Osteocyte (in vitro differentiated cells): ENCODE data around the gene GPR132. TPM values are rescaled to one million over a fixed set of nuclear protein-coding genes. Genes with fewer than 3 reads are reported as not detected.

Source experiments
- DNase-seq: peaks from one replicate; pipeline ENCODE4 v3.0.0; 2021; ENCODE audit warnings: mixed read lengths; ENCODE audit not compliant: unreplicated experiment; ENCODE audit errors: extremely low spot score
- H3K27ac Mint-ChIP-seq: one replicate; pipeline ENCODE4 v1.8.0; 2021; ENCODE audit warnings: mild to moderate bottlenecking, mixed read lengths; ENCODE audit not compliant: unreplicated experiment
- H3K27me3 Mint-ChIP-seq: one replicate; pipeline ENCODE4 v1.8.0; 2021; ENCODE audit warnings: mixed read lengths; ENCODE audit not compliant: unreplicated experiment
- H3K36me3 Mint-ChIP-seq: one replicate; pipeline ENCODE4 v1.8.0; 2021; ENCODE audit warnings: mixed read lengths; ENCODE audit not compliant: unreplicated experiment
- H3K4me1 Mint-ChIP-seq: one replicate; pipeline ENCODE4 v1.8.0; 2021; ENCODE audit warnings: mixed read lengths; ENCODE audit not compliant: unreplicated experiment
- H3K4me3 Mint-ChIP-seq: one replicate; pipeline ENCODE4 v1.8.0; 2021; ENCODE audit warnings: mild to moderate bottlenecking, moderate library complexity, mixed read lengths; ENCODE audit not compliant: unreplicated experiment
- H3K9me3 Mint-ChIP-seq: one replicate; pipeline ENCODE4 v1.8.0; 2021; ENCODE audit warnings: mixed read lengths; ENCODE audit not compliant: unreplicated experiment
- total RNA-seq: library from RNA; stranded (reverse); gene quantifications from 2 replicates; pipeline ENCODE4 v1.2.1, GENCODE V29; 2021
- TF ChIP-seq, protein P1 (sequence below): fragments of 200-600 bp; sonication (generic); IDR thresholded peaks from 2 replicates; pipeline ENCODE4 v1.5.0; 2021; ENCODE audit warnings: antibody characterized with exemption, mild to moderate bottlenecking, moderate library complexity

The GPR132 gene
- total RNA-seq, 1 donor from 2014 or later = 0.24 TPM

DNA sequence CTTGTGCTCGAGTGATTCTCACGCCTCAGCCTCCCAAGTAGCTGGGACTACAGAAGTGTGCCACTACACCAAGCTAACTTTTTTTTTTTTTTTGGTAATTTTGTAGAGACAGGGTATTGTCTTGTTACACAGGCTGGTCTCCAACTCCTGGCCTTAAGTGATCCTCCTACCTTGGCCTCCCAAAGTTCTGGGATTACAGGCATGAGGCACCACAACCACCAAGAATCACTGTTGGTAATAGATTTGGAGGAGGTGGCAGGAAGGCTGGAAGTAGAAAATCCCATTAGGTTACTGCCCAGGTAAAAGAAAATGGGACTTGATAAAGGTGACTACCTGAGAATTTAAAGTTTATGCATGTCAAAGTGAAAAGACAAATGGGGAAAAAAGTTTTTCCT is 43.0 kb downstream of the GPR132 start:
- H3K27ac Mint-ChIP-seq = peak overlapping the region; percentile 94
- H3K4me3 Mint-ChIP-seq = peak overlapping the region; percentile 82
- DNase-seq = no peak
- peaks cover 63% of the 10 kb centered on the region for H3K4me1 Mint-ChIP-seq
- H3K27me3 Mint-ChIP-seq = no peaks in the 10 kb centered on the region
- no peaks in the 10 kb centered on the region for H3K9me3 Mint-ChIP-seq
- H3K36me3 Mint-ChIP-seq = no peaks in the 10 kb centered on the region
- TF ChIP-seq, protein P1, sequence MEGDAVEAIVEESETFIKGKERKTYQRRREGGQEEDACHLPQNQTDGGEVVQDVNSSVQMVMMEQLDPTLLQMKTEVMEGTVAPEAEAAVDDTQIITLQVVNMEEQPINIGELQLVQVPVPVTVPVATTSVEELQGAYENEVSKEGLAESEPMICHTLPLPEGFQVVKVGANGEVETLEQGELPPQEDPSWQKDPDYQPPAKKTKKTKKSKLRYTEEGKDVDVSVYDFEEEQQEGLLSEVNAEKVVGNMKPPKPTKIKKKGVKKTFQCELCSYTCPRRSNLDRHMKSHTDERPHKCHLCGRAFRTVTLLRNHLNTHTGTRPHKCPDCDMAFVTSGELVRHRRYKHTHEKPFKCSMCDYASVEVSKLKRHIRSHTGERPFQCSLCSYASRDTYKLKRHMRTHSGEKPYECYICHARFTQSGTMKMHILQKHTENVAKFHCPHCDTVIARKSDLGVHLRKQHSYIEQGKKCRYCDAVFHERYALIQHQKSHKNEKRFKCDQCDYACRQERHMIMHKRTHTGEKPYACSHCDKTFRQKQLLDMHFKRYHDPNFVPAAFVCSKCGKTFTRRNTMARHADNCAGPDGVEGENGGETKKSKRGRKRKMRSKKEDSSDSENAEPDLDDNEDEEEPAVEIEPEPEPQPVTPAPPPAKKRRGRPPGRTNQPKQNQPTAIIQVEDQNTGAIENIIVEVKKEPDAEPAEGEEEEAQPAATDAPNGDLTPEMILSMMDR = no peak

DNA sequence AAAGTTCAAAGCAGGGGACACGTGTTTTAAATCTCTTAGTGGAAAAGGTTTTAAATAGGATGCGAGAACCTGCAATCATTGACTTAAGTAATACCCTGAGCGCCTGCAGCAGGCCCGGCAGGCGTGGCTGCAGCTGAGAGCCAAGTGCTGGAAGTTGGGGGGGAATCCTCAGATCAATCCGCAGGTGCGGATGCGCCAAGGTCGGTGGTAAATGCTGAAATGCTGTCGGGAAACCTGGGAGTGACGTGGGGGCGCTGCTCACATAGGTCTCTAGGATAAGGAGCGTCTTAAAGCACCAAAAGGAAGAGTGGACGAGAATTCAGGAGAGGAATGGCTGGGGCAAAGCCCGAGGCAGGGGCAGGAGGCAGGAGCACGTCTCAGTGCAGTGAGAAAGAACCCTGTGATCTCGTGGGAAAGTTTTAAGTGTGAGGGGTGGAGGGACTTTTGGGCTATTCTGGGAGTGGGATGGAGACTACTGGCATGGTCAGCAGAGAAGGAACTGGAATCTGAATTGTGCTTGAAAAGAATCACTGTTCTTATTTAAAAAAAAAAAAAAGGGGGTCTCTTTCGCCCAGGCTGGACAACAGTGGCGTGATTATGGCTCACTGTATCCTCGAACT is 43.5 kb downstream of the GPR132 start:
- DNase-seq = no peak
- no peaks in the 10 kb centered on the region for H3K27me3 Mint-ChIP-seq
- H3K4me1 Mint-ChIP-seq = peaks cover 65% of the 10 kb centered on the region
- TF ChIP-seq, protein P1 = no peak
- H3K9me3 Mint-ChIP-seq = no peaks in the 10 kb centered on the region
- peak overlapping the region; percentile 94 for H3K27ac Mint-ChIP-seq
- peak overlapping the region; percentile 82 for H3K4me3 Mint-ChIP-seq
- peaks cover 1% of the 10 kb centered on the region for H3K36me3 Mint-ChIP-seq

DNA sequence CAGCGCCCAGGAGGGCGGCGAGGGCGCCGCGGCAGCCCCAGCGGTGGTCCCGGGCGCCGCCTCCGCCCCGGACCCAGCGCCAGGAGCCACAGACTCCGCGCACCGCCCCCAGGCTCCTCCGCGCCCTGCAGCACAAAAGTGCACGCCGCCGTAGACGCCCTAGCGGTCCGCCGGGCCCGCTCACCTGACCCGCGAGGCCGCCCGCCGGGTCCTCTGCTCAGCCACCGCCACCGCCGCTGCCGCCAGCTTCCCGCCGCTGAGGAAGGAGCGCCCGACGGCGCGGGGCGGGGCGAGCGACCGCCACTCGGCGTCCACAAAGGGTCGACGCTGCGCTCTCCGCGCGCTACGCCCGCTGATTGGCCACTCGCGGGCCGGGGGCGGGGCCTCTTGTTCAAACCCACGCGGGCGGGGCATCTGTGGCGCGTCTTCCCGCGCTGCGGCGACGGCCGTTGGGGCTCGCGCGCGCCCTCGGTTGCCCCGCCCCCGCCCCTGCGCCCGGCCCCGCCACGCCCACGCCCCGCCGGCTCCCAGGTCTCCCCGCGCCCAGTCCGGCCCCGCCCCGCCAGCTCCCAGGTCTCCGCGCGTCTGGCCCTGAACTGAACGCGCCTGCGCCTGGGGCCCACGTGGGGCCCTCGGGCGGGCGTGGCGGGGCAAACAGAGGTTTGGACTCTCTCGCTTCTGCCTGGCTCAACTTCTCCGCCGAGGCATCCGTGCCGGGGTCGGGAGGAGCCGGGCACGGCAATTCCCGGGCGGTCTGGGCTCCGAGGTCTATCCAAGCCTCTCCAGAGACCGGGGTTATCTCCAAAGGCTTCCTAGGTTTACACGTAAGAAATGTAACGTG is 44.2 kb downstream of the GPR132 start, which contains the start of gene CDCA4:
TSS of gene CDCA4 (minus strand) at position 269 of the 841 bp plus-strand sequence. CDS start 9,154 bp downstream, outside the sequence.
- peak; percentile 99 for DNase-seq
- TF ChIP-seq, protein P1 = no peak
- peaks cover 71% of the 10 kb centered on the region for H3K4me1 Mint-ChIP-seq
- H3K36me3 Mint-ChIP-seq = peaks cover 1% of the 10 kb centered on the region
- no peaks in the 10 kb centered on the region for H3K27me3 Mint-ChIP-seq
- H3K4me3 Mint-ChIP-seq = peak within 1 kb of the TSS; percentile 85
- H3K27ac Mint-ChIP-seq = peak within 1 kb of the TSS; percentile 94
- H3K9me3 Mint-ChIP-seq = no peaks in the 10 kb centered on the region

DNA sequence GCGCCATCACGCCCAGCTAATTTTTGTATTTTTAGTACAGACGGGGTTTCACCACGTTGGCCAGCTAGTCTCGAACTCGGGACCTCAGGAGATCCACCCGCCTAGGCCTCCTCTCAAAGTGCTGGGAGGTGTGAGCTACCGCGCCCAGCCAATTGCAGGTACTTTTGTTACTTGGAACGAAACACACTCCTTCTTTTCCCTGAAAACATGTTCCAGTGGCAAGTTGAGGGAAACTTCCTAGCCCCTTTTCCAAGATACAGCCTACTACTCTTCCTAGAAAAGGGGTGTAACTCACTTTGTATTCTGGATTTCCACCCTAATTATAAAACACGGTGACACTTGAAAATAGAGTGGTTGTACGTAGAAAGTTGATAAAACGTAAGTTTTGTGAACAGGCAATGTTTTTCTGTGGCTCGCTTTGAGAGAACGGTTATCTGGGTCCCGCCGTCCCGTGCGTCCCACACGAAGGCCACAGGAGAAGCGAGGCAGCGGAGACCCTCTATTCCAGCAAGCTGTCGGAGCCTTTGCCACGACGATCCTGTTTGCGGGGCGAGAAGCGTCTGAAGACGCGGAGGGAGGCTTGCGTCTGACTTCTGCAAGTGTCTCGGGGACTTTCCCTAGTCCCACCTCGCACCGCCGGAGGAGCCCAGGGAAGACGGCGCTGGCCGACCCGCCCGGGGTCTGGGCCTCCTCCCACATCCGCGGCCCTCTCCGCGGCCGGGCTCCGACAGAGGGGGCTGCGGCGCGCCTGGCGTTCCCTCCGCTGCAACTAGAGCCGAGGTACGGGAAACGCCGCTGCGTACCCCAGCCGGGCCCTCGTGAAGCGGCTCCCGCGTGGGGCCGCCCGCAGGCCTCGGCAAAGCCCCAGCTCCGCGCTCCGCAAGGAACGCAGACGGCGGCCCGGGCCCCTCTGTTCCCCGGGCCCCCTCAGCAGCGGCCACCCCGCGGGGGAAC is 45.1 kb downstream of the GPR132 start:
- no peaks in the 10 kb centered on the region for H3K9me3 Mint-ChIP-seq
- DNase-seq = no peak
- peak overlapping the region; percentile 81 for H3K27ac Mint-ChIP-seq
- TF ChIP-seq, protein P1 = peak; percentile 17
- peak overlapping the region; percentile 85 for H3K4me3 Mint-ChIP-seq
- no peaks in the 10 kb centered on the region for H3K27me3 Mint-ChIP-seq
- peaks cover 72% of the 10 kb centered on the region for H3K4me1 Mint-ChIP-seq
- H3K36me3 Mint-ChIP-seq = peaks cover 1% of the 10 kb centered on the region
